GM23248 (cell line): ENCODE data around the gene CFL1. TPM values are rescaled to one million over a fixed set of nuclear protein-coding genes. Genes with fewer than 3 reads are reported as not detected.
A peak's percentile ranks its signal among the peaks of the same experiment; 100 is the strongest.

Experiments used
- DNase-seq: peaks from one replicate; pipeline ENCODE4 v3.0.0-alpha.2; 2015
- H2AFZ ChIP-seq: fragments of 200-600 bp; sonication (generic); 2 replicates; pipeline ENCODE4 v1.6.1; 2016; ENCODE audit warnings: antibody characterized with exemption
- H3F3A ChIP-seq: fragments of 200-600 bp; sonication (generic); 2 replicates; pipeline ENCODE4 v1.6.1; 2016; ENCODE audit warnings: mild to moderate bottlenecking, antibody characterized with exemption, mixed run types; ENCODE audit not compliant: insufficient read depth
- H3K27ac ChIP-seq: fragments of 200-600 bp; sonication (generic); 2 replicates; pipeline ENCODE4 v1.5.1; 2016; ENCODE audit warnings: mild to moderate bottlenecking
- H3K27me3 ChIP-seq: fragments of 200-600 bp; sonication (generic); replicated peaks from 2 replicates; pipeline ENCODE4 v1.6.1; 2016; ENCODE audit warnings: mild to moderate bottlenecking; ENCODE audit not compliant: insufficient read depth
- H3K36me3 ChIP-seq: fragments of 200-600 bp; sonication (generic); 2 replicates; pipeline ENCODE4 v1.6.1; 2016; ENCODE audit warnings: low read depth, mild to moderate bottlenecking
- H3K4me1 ChIP-seq: fragments of 200-600 bp; sonication (generic); 2 replicates; pipeline ENCODE4 v1.6.1; 2016; ENCODE audit warnings: mild to moderate bottlenecking; ENCODE audit not compliant: insufficient read depth
- H3K4me2 ChIP-seq: fragments of 200-600 bp; sonication (generic); one replicate; pipeline ENCODE4 v1.6.1; 2016; ENCODE audit warnings: mild to moderate bottlenecking; ENCODE audit not compliant: unreplicated experiment
- H3K4me3 ChIP-seq: fragments of 200-600 bp; sonication (generic); 2 replicates; pipeline ENCODE4 v1.5.1; 2016; ENCODE audit warnings: mild to moderate bottlenecking
- H3K79me2 ChIP-seq: fragments of 200-600 bp; sonication (generic); 2 replicates; pipeline ENCODE4 v1.6.1; 2016; ENCODE audit warnings: mild to moderate bottlenecking; ENCODE audit not compliant: insufficient read depth
- H3K9ac ChIP-seq: fragments of 200-600 bp; sonication (generic); 2 replicates; pipeline ENCODE4 v1.6.1; 2016; ENCODE audit warnings: mild to moderate bottlenecking
- H3K9me2 ChIP-seq: fragments of 200-600 bp; sonication (generic); 2 replicates; pipeline ENCODE4 v1.6.1; 2016; ENCODE audit warnings: mixed run types, mild to moderate bottlenecking, moderate library complexity; ENCODE audit not compliant: insufficient read depth
- H3K9me3 ChIP-seq: fragments of 200-600 bp; sonication (generic); one replicate; pipeline ENCODE4 v1.6.1; 2017; ENCODE audit warnings: low read depth
- H4K20me1 ChIP-seq: fragments of 200-600 bp; sonication (generic); 2 replicates; pipeline ENCODE4 v1.6.0; 2016; ENCODE audit not compliant: insufficient read depth
- EZH2 ChIP-seq: fragments of 200-600 bp; sonication (generic); IDR thresholded peaks from 2 replicates; pipeline ENCODE4 v1.6.1; 2018; ENCODE audit warnings: antibody characterized with exemption, mild to moderate bottlenecking; ENCODE audit not compliant: insufficient read depth, poor library complexity, severe bottlenecking
- EZH2phosphoT487 ChIP-seq: fragments of 200-600 bp; sonication (generic); IDR thresholded peaks from 2 replicates; pipeline ENCODE4 v1.6.1; 2018; ENCODE audit warnings: antibody characterized with exemption, moderate library complexity, mild to moderate bottlenecking, low read depth; ENCODE audit not compliant: insufficient read depth
- WGBS, 2 experiments: methylation state at CpG; one replicate each; pipeline ENCODE4 v1.1.6; 2015 to 2017; ENCODE audit warnings: low lambda C conversion rate in 2 of 2, low coverage in 1 of 2; ENCODE audit errors: missing lambda C conversion rate in 2 of 2; 5-methylcytosine and 5-hydroxymethylcytosine counted together
- in situ Hi-C: fragments of 300-500 bp; cut with MboI; formaldehyde crosslinking; loops from 2 replicates; pipeline ENCODE4 v1.15.0; 2020
- polyA plus RNA-seq: library from polyadenylated mRNA; unstranded; fragments of >200 nt; fragmentation: Nextera tagmentation; extraction: Ambion mirVana; gene quantifications from 2 replicates; pipeline ENCODE4 v1.2.1, GENCODE V29; 2016
- total RNA-seq: library from RNA; depleted of rRNA; stranded (reverse); fragments of >200 nt; shearing (Covaris generic); gene quantifications from 2 replicates; pipeline ENCODE4 v1.2.3, GENCODE V29; 2014

Gene CFL1
- total and polyA plus RNA-seq, 2 experiments from 2014 or later: 1,312 to 2,650 TPM

DNA sequence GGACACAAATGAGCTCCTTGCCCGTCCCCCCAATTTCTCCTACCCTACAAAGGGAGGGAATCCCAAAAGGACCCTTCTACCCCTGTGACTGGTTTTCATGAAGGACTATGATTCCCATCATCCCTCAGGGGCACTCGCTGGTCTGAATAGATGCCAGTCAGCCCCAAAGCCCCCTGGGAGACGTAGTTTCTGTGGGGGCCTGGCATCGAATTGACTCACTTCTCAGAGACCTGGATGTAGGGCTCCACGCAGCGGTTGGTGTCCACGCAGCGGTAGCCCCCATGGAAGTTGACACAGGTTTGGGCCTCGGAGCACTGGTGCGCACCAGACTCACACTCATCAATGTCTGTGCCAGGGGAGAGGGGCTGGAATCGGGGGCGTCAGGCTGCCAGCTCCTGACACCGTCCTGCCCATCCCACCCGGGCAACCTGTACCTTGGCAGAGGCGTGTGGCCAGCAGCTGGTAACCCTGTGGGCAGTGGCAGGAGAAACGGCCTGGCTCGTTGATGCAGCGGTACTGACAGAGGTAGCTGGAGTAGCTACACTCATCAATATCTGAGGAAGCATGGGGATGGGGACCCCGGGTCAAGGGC, 10.2 kb upstream of the CFL1 start:
- Histone ChIP-seq H3K4me3 (no peak overlapping the region), H3K4me1 (peaks cover 16% of the 10 kb centered on the region), H3K27ac (no peak overlapping the region), H3F3A (peaks cover 54% of the 10 kb centered on the region), H3K27me3 (no peaks in the 10 kb centered on the region), H3K9me3 (no peaks in the 10 kb centered on the region), H2AFZ (no peak overlapping the region), H3K9me2 (no peaks in the 10 kb centered on the region), H3K79me2 (peaks cover 53% of the 10 kb centered on the region), H3K9ac (no peak overlapping the region), H4K20me1 (no peaks in the 10 kb centered on the region), H3K36me3 (peaks cover 31% of the 10 kb centered on the region; the same call in 1 of the 2 replicates), H3K4me2 (no peak overlapping the region)
- TF ChIP-seq EZH2 (no peak), EZH2phosphoT487 (no peak)
- DNase-seq: no peak
- WGBS, 2 experiments: 86 to 87% methylated on average over 18 to 19 of the region's 19 CpGs
- in situ Hi-C loops: no loop called here

DNA sequence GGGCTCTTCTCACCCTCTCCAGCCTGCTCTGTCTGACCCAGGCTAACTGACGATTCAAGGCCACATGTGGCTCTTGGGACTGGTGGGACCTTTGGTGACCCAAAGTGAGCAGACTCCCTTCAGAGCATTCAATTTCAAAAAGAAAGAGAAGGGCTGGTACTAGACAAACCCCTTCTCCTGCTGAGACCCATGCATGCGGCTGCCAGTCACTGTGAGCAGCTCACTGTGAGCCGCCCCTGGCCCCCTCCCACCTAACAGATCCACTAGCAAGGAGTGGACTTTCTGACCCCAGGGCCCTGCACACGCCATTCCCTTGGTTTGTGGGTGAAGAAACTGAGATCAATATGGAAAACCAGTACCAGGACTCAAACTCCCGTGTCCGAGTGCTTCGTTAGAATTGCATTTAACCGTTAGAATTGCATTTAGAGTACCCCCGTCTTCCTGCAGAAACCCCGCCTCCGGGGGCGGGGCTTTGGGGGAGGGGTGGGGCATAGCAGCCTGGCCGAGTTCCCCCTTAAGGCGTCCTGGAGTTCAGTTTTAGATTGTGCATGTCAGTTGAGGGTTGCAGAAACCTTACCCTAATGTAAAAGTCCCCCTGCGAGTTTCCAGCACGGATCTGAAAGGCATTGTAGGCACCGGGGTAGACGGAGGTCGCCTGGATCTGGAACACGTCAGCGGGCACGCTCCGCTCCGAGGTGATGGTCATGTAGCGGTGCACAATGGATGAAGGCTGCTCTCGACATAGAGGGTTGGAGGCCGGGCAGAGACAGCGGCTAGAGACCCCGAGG, 9.5 kb upstream of the CFL1 start:
- 57 to 59% methylated on average over 27 to 29 of the region's 29 CpGs for WGBS, 2 experiments
- Histone ChIP-seq H2AFZ (no peak overlapping the region), H3K4me3 (no peak overlapping the region), H3K9ac (no peak overlapping the region), H4K20me1 (no peaks in the 10 kb centered on the region), H3K27me3 (no peaks in the 10 kb centered on the region), H3K9me3 (no peaks in the 10 kb centered on the region), H3F3A (peaks cover 54% of the 10 kb centered on the region), H3K4me1 (peaks cover 16% of the 10 kb centered on the region), H3K36me3 (peaks cover 31% of the 10 kb centered on the region; the same call in 1 of the 2 replicates), H3K27ac (0 out of 2 replicates have a peak overlapping the region, but pooled peaks have one; percentile 10), H3K4me2 (no peak overlapping the region), H3K9me2 (no peaks in the 10 kb centered on the region), H3K79me2 (peaks cover 55% of the 10 kb centered on the region)
- in situ Hi-C loops: no loop called here
- TF ChIP-seq EZH2phosphoT487 (no peak), EZH2 (no peak)
- DNase-seq: no peak

DNA sequence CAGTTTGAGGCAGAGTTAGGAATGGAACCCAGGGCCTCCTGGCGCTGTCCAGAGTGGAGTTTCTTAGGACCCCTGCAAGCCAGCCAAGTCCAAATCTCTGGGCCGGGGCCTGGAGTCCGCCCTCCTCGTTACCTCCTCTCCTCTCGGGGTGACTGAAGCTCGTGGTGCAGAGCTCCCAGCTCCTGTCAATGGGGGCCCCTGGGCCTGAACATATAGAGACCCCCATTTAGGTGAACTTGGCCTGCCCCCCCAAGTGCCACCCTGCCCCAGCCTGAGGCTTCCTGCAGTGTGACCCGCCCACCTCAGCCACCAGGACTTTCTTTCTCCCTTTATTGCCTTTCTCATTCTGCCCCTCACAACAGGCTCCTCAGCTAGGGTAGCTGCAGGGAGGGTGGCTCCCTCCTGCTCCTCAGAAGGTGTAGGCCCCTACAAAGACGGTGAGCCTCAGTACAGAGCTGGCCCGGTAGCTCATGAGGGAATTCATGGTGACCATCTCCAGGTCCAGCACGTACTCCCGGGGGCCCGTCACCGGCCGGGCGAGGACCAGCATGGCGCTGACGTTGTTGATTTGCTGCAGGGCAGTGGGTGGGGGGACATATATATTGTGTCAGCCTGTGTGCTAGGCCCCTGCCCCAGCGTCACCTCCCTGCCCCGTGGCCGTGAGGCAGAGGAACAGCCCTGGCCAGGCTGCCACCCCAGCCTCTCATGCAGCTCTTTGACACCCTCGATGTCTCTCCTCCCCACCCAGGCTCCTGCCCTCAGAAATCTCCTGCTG, 8.7 kb upstream of the CFL1 start:
- WGBS, 2 experiments: 85% methylated on average over 21 of the region's 21 CpGs
- no peak for DNase-seq

DNA sequence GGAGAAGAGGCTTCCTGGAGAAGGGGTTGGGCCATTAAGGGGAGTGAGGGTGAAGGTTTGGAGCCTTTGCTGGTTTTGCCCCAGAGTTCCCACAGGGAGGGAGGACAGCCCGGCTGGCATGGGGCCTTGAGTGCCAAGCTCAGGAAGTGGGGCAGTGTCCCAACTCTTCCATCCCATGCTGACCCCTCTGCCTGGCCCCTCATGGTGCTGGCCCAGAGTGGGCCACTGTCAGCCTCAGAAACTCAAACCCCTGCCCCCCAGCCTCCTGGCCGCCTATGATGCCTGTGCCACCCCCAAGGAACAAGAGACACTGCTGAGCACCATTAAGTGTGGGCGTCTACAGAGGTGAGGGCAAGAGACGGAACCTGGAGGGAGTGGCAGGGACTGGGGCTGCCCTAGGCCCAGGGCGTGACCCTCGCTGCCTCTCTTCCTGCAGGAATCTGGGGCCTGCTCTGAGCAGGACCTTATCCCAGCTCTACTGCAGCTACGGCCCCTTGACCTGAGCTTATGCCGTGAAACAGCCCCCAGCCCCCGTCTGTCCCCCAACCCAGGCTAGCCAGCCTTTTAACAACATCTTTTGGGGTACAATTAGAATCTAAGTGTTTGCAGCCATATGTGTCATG, 7.7 kb upstream of the CFL1 start:
- TF ChIP-seq EZH2phosphoT487: no peak
- no peak for TF ChIP-seq EZH2
- H3K4me3 ChIP-seq: no peak overlapping the region
- H3K9me3 ChIP-seq: no peaks in the 10 kb centered on the region
- in situ Hi-C loops: no loop called here
- H3K4me2 ChIP-seq: no peak overlapping the region
- peaks cover 15% of the 10 kb centered on the region for H3K4me1 ChIP-seq
- no peaks in the 10 kb centered on the region for H3K9me2 ChIP-seq
- H3K27ac ChIP-seq: no peak overlapping the region
- H4K20me1 ChIP-seq: no peaks in the 10 kb centered on the region
- DNase-seq: no peak
- peaks cover 61% of the 10 kb centered on the region for H3F3A ChIP-seq
- peaks cover 31% of the 10 kb centered on the region; the same call in 1 of the 2 replicates for H3K36me3 ChIP-seq
- H3K9ac ChIP-seq: no peak overlapping the region
- H3K27me3 ChIP-seq: no peaks in the 10 kb centered on the region
- H3K79me2 ChIP-seq: peaks cover 59% of the 10 kb centered on the region
- H2AFZ ChIP-seq: no peak overlapping the region
- WGBS, 2 experiments: 86 to 92% methylated on average over 9 of the region's 9 CpGs

More for the DNA sequence above, 8.7 kb upstream of the CFL1 start:
- Histone ChIP-seq H3K36me3 (peaks cover 31% of the 10 kb centered on the region; the same call in 1 of the 2 replicates), H3K9ac (no peak overlapping the region), H3K4me3 (no peak overlapping the region), H3F3A (peaks cover 60% of the 10 kb centered on the region), H3K9me2 (no peaks in the 10 kb centered on the region), H3K27me3 (no peaks in the 10 kb centered on the region), H3K27ac (no peak overlapping the region), H3K4me1 (peaks cover 20% of the 10 kb centered on the region), H2AFZ (no peak overlapping the region), H3K4me2 (no peak overlapping the region), H3K79me2 (peaks cover 60% of the 10 kb centered on the region), H3K9me3 (no peaks in the 10 kb centered on the region), H4K20me1 (no peaks in the 10 kb centered on the region)
- no peak for TF ChIP-seq EZH2phosphoT487
- no peak for TF ChIP-seq EZH2
- in situ Hi-C loops: no loop called here
